ENCODE data around the gene PDE4D. TPM values are rescaled to one million over a fixed set of nuclear protein-coding genes. Genes with fewer than 3 reads are reported as not detected.

PDE4D gene
- total and polyA plus RNA-seq, 10 of the 15 experiments (the other 5 are each of a cell fraction or from before 2014, with no cell fraction given), result 0.87 to 4.1 (median 2.2) TPM

- no TSS peak for BruUV-seq (replicated peaks)
- no peak overlapping the region for H3K4me2 ChIP-seq (ENCODE audit: control insufficient read depth, insufficient read depth)
- CTCF ChIA-PET, result interaction anchor here (0.6 to 2.3 kb wide), 3 partner anchors 31 to 151 kb away, joined by 3 to 8 read pairs (median 5); no protein-coding TSS in a partner anchor
Measured at GRCh38 chr5:59337240-59337639, 556.3 kb downstream of the PDE4D start.

GRCh38 chr5:59335544-59335943 is 558.0 kb downstream of the PDE4D start:
- H3K4me3 ChIP-seq, result no peak overlapping the region
- H3K79me2 ChIP-seq (ENCODE audit: control insufficient read depth, insufficient read depth, low read length), result no peaks in the 10 kb centered on the region
- TF ChIP-seq HDAC6 (IDR thresholded peaks at IDR 0.05; ENCODE audit: unreplicated experiment) (no peak), STAT3 (IDR thresholded peaks at IDR 0.05; ENCODE audit: low read depth, low read length) (no peak), MEF2A (IDR thresholded peaks at IDR 0.05; ENCODE audit: insufficient read depth, low read depth, low read length) (no peak), ESRRA (IDR thresholded peaks at IDR 0.05; ENCODE audit: low read length) (no peak)
- H3K36me3 ChIP-seq (ENCODE audit: control insufficient read depth in 2 of 2, insufficient read depth in 2 of 2, low read length in 1 of 2), result no peaks in the 10 kb centered on the region
- SMC1A ChIA-PET (ENCODE audit: uncharacterized antibody, unreplicated experiment), result interaction anchor here (2.2 kb wide), 1 partner anchor 31 kb away, joined by 6 read pairs; no protein-coding TSS in a partner anchor
- H3K9me3 ChIP-seq (replicated peaks; ENCODE audit: control insufficient read depth, insufficient read depth, low read length), result no peaks in the 10 kb centered on the region
- H3K27me3 ChIP-seq (replicated peaks in 1 of 2; ENCODE audit: control insufficient read depth in 2 of 2, insufficient read depth in 2 of 2, low read length in 1 of 2), result no peaks in the 10 kb centered on the region; a peak in 1 of 4 replicates
- intact Hi-C loops (cut with micrococcal nuclease; ENCODE audit: unreplicated experiment) (no loop called here), in situ Hi-C loops (cut with MboI) (no loop called here)
- BruUV-seq (replicated peaks), result no TSS peak
- H3K27ac ChIP-seq (ENCODE audit: control insufficient read depth, insufficient read depth), result no peak overlapping the region
- ATAC-seq, result no peak
- DNase-seq (ENCODE audit: low read depth, low spot score), result no peak
- CTCF ChIA-PET, result interaction anchor here (1.1 to 2.3 kb wide), 3 partner anchors 32 to 147 kb away, joined by 3 to 8 read pairs (median 5); no protein-coding TSS in a partner anchor
- no peak overlapping the region for H3K9ac ChIP-seq (ENCODE audit: control insufficient read depth, insufficient read depth, low read length)
- H3K4me2 ChIP-seq (ENCODE audit: control insufficient read depth, insufficient read depth), result no peak overlapping the region
- 81% methylated on average over 1 of the region's 1 CpG for WGBS (ENCODE audit: insufficient coverage, insufficient replicate concordance, low lambda C conversion rate, missing lambda C conversion rate)
- H4K20me1 ChIP-seq (ENCODE audit: control insufficient read depth, insufficient read depth), result no peaks in the 10 kb centered on the region
- no peak overlapping the region for H2AFZ ChIP-seq (ENCODE audit: control insufficient read depth, low read depth, low read length)
- POLR2A ChIA-PET, result no interaction called here
- RAD21 ChIA-PET (ENCODE audit: unreplicated experiment), result no interaction called here
- H3K4me1 ChIP-seq (ENCODE audit: control insufficient read depth, insufficient read depth, low read length), result no peaks in the 10 kb centered on the region
- no peak for FAIRE-seq

More at GRCh38 chr5:59337240-59337639, 556.3 kb downstream of the PDE4D start:
- Histone ChIP-seq H3K36me3 (ENCODE audit: control insufficient read depth in 2 of 2, insufficient read depth in 2 of 2, low read length in 1 of 2) (no peaks in the 10 kb centered on the region), H4K20me1 (ENCODE audit: control insufficient read depth, insufficient read depth) (no peaks in the 10 kb centered on the region), H3K4me3 (no peak overlapping the region), H3K79me2 (ENCODE audit: control insufficient read depth, insufficient read depth, low read length) (no peaks in the 10 kb centered on the region), H3K9ac (ENCODE audit: control insufficient read depth, insufficient read depth, low read length) (no peak overlapping the region), H3K9me3 (replicated peaks; ENCODE audit: control insufficient read depth, insufficient read depth, low read length) (no peaks in the 10 kb centered on the region), H3K4me1 (ENCODE audit: control insufficient read depth, insufficient read depth, low read length) (no peaks in the 10 kb centered on the region), H3K27ac (ENCODE audit: control insufficient read depth, insufficient read depth) (no peak overlapping the region), H2AFZ (ENCODE audit: control insufficient read depth, low read depth, low read length) (no peak overlapping the region), H3K27me3 (replicated peaks in 1 of 2; ENCODE audit: control insufficient read depth in 2 of 2, insufficient read depth in 2 of 2, low read length in 1 of 2) (no peaks in the 10 kb centered on the region; a peak in 1 of 4 replicates)
- ChIA-PET POLR2A (interaction anchor here (0.7 kb wide), 1 partner anchor 421 kb away, joined by 4 read pairs; no protein-coding TSS in a partner anchor), RAD21 (ENCODE audit: unreplicated experiment) (no interaction called here), SMC1A (ENCODE audit: uncharacterized antibody, unreplicated experiment) (interaction anchor here (1.4 to 2.2 kb wide), 3 partner anchors 9 to 29 kb away, joined by 3 to 6 read pairs (median 5); no protein-coding TSS in a partner anchor)
- no peak for DNase-seq (ENCODE audit: low read depth, low spot score)
- WGBS (ENCODE audit: insufficient coverage, insufficient replicate concordance, low lambda C conversion rate, missing lambda C conversion rate), result 22% methylated on average over 7 of the region's 8 CpGs
- no peak for TF ChIP-seq NFYB (IDR thresholded peaks at IDR 0.05; ENCODE audit: insufficient read depth, low read depth, low read length)
- TF ChIP-seq ZNF384 (IDR thresholded peaks at IDR 0.05; ENCODE audit: borderline replicate concordance, low read depth, low read length), result peak; percentile 15; the same call in 1 of the 2 replicates
- ATAC-seq, result peak; percentile 27; the same call in 1 of the 3 replicates
- intact Hi-C loops (cut with micrococcal nuclease; ENCODE audit: unreplicated experiment), result no loop called here
- in situ Hi-C loops (cut with MboI), result no loop called here
- FAIRE-seq, result no peak

Measured in GM12878 (cell line).